Transverse colon (tissue), 4 donors: ENCODE measurements around the gene OR9Q2. TPM values are rescaled to one million over a fixed set of nuclear protein-coding genes. Genes with fewer than 3 reads are reported as not detected.

ENCODE experiments used
- DNase-seq: peaks from one replicate; pipeline ENCODE4 v3.0.0-alpha.2; 2019
- H3K27ac ChIP-seq, 4 donors: fragments of 200-600 bp; sonication (generic); 2 replicates each; pipeline ENCODE4 v1.5.1; 2016 to 2018; ENCODE audit warnings: inconsistent platforms in 4 of 4
- H3K27me3 ChIP-seq: fragments of 200-600 bp; sonication (generic); 2 replicates; pipeline ENCODE4 v1.5.1; 2017; ENCODE audit warnings: inconsistent platforms
- H3K36me3 ChIP-seq, 4 donors: fragments of 200-600 bp; sonication (generic); 2 replicates each; pipeline ENCODE4 v1.5.1; 2017 to 2019; ENCODE audit warnings: inconsistent platforms in 4 of 4
- H3K4me1 ChIP-seq, 4 donors: fragments of 200-600 bp; sonication (generic); 2 replicates each; pipeline ENCODE4 v1.5.1; 2017 to 2020; ENCODE audit warnings: inconsistent platforms in 4 of 4
- H3K4me3 ChIP-seq, 4 donors: fragments of 200-600 bp; sonication (generic); 1 replicate in 1 of 4; 2 replicates in 3 of 4; pipeline versions ENCODE4 v1.5.1 to v1.6.1; 2017 to 2019; ENCODE audit warnings: inconsistent platforms in 4 of 4
- H3K9me3 ChIP-seq, 2 donors: fragments of 200-600 bp; sonication (generic); 2 replicates each; pipeline ENCODE4 v1.5.1; 2017 to 2019; ENCODE audit warnings: inconsistent platforms in 2 of 2
- EP300 ChIP-seq: sonication (generic); formaldehyde crosslinking; IDR thresholded peaks from one replicate; pipeline ENCODE4 v1.6.1; 2017; ENCODE audit warnings: antibody characterized with exemption, low read depth
- POLR2A ChIP-seq: fragments of 450-650 bp; IDR thresholded peaks from one replicate; pipeline ENCODE4 v1.6.1; 2016; ENCODE audit warnings: antibody characterized with exemption, mild to moderate bottlenecking, moderate library complexity
- POLR2AphosphoS5 ChIP-seq, 3 donors: sonication (generic); formaldehyde crosslinking; IDR thresholded peaks; one replicate each; pipeline ENCODE4 v1.6.1; 2016; ENCODE audit warnings: antibody characterized with exemption in 3 of 3
- WGBS, 2 donors: methylation state at CpG; one replicate each; pipeline ENCODE4 v1.1.5; 2018; ENCODE audit warnings: low coverage in 1 of 2; 5-methylcytosine and 5-hydroxymethylcytosine counted together
- in situ Hi-C, 4 donors: fragments of 200-750 bp; cut with MboI; loops; one replicate each; pipeline versions ENCODE4 v1.15.0 to v1.15.1; 2017; ENCODE audit warnings: low sequenced_read_pairs in 3 of 4, low pct_ligation_motif_present in 1 of 4, low pct_unique_long_range_greater_than_20kb in 1 of 4
- intact Hi-C: fragments of 100-400 bp; cut with DNase I; formaldehyde crosslinking; loops from one replicate; pipeline ENCODE4 v1.15.1; 2023; ENCODE audit warnings: low total_unique reads
- total RNA-seq, 4 donors: library from RNA; depleted of rRNA; stranded (reverse); fragments of >200 nt; gene quantifications; one replicate each; pipeline ENCODE4 v1.1.0, GENCODE V29; 2016
- TF ChIP-seq, protein P1 (sequence below), 5 experiments: fragments of 200-600 bp in 3 of 5; fragments of 450-650 bp in 2 of 5; sonication (generic) in 3 of 5; IDR thresholded peaks; 1 replicate in 2 of 5; 2 replicates in 3 of 5; pipeline ENCODE4 v1.5.1; 2016 to 2017; ENCODE audit warnings: antibody characterized with exemption in 5 of 5, inconsistent platforms in 3 of 5, mild to moderate bottlenecking in 2 of 5, moderate library complexity in 1 of 5

OR9Q2 gene
- total RNA-seq, 4 donors from 2014 or later, result not detected

DNA sequence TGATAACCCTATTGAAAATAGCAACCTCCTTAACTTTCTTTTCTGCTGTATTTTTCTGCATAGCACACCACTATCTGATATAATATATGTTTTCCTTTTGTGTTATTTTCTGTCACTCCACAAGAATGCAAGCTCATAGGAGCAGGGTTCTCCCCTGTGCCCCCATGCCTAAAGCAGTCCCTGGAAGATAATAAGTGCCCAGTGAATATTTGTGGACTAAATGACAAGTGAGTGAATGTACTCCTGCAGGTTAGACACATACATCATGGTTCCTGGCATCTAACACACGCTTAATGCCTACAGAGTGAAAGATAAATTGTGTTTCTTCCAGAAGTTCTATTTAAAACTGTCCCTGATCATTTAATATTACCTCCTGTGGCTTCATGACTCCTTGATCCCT lies 23.9 kb upstream of the OR9Q2 start:
- Histone ChIP-seq H3K9me3 (no peaks in the 10 kb centered on the region), H3K27ac (peak overlapping the region in 2 of 4 donors; percentile 25 to 43), H3K36me3 (no peaks in the 10 kb centered on the region), H3K4me1 (peaks cover 0 to 27% (median 6%) of the 10 kb centered on the region in 4 donors), H3K27me3 (no peaks in the 10 kb centered on the region), H3K4me3 (no peak overlapping the region)
- DNase-seq, result no peak
- TF ChIP-seq, protein P1, sequence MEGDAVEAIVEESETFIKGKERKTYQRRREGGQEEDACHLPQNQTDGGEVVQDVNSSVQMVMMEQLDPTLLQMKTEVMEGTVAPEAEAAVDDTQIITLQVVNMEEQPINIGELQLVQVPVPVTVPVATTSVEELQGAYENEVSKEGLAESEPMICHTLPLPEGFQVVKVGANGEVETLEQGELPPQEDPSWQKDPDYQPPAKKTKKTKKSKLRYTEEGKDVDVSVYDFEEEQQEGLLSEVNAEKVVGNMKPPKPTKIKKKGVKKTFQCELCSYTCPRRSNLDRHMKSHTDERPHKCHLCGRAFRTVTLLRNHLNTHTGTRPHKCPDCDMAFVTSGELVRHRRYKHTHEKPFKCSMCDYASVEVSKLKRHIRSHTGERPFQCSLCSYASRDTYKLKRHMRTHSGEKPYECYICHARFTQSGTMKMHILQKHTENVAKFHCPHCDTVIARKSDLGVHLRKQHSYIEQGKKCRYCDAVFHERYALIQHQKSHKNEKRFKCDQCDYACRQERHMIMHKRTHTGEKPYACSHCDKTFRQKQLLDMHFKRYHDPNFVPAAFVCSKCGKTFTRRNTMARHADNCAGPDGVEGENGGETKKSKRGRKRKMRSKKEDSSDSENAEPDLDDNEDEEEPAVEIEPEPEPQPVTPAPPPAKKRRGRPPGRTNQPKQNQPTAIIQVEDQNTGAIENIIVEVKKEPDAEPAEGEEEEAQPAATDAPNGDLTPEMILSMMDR (IDR thresholded peaks at IDR 0.05), result no peak
- 0 to 30% methylated on average over 1 of the region's 1 CpG for WGBS, 2 donors
- in situ Hi-C loops (loop anchor here in 1 of 4 donors (25.0 kb wide), 1 partner anchor 97 kb away; the partner anchor contains the start of gene OR10W1), intact Hi-C loops (no loop called here)

DNA sequence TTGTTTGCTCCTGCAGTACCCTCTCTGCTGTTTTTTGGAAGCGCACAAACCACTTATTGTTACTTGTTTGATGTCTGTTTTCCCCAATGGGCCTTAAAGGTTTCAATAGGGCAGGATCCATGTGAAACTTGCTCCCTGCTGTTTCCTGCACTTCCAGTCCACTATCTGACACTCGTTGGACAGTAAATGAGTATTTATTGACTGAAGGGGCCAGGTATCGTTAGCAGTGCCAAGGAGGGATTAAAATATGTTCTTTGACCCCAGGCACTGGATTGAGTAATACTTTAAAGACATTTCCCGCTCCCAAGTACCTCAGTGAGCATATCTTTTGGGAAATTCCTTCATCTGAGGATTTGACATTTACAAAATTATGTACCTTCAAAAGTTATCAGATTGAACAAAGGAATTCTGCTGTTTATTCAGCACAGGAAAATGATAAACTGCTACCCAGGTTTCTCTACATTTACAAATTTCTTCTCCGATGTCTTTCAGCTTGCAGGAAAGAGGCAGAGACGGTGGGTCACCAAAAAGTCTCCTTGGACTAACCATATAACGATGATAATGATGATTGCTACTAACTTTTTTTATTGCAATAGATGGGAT lies 23.3 kb upstream of the OR9Q2 start:
- H3K9me3 ChIP-seq, result no peaks in the 10 kb centered on the region
- H3K27me3 ChIP-seq, result no peaks in the 10 kb centered on the region
- in situ Hi-C loops (loop anchor here in 1 of 4 donors (25.0 kb wide), 1 partner anchor 97 kb away; the partner anchor contains the start of gene OR10W1), intact Hi-C loops (no loop called here)
- H3K4me1 ChIP-seq, result peaks cover 0 to 27% (median 6%) of the 10 kb centered on the region in 4 donors
- DNase-seq, result peak; percentile 23
- H3K36me3 ChIP-seq, result no peaks in the 10 kb centered on the region
- TF ChIP-seq POLR2A (no peak), POLR2AphosphoS5 (IDR thresholded peaks at IDR 0.05) (peak in 1 of 3 donors; percentile 47)
- H3K27ac ChIP-seq, result peak overlapping the region in 2 of 4 donors; percentile 25 to 43
- 38 to 39% methylated on average over 7 of the region's 7 CpGs for WGBS, 2 donors
- H3K4me3 ChIP-seq, result no peak overlapping the region

DNA sequence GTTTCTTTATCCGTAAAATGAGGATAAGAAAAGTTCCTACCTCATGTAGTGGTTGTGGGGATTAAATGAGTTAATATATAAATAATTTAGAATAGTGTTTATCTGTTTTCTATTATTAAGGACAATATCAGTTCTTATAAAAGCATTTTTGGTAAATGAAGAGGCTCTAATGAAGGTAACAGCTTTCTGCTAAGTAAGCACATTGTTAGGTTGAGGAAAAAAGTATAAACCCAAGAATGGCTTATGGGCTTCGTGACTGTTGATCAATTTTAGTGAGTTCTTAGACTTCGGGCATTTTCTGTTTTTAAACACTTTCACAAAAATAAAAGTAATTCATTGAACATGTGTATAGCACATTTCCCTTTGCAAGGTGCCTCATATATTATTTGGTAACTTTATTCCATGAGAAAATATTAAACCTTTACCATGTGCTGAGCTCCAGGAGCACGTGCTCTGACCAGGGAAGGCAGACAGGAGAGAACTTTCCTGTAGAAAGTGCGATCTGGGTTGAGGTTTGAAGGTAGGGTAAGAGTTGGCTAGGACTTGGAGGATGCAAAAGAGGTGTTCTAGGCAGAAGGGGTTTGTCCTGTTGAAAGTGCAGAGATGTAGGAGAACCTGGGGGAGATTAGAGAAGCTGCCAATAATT lies 11.3 kb upstream of the OR9Q2 start:
- WGBS, 2 donors, result 74 to 82% methylated on average over 4 to 5 of the region's 5 CpGs
- Histone ChIP-seq H3K4me3 (no peak overlapping the region), H3K27ac (no peak overlapping the region), H3K9me3 (no peaks in the 10 kb centered on the region), H3K36me3 (no peaks in the 10 kb centered on the region), H3K27me3 (no peaks in the 10 kb centered on the region), H3K4me1 (no peaks in the 10 kb centered on the region)
- DNase-seq, result no peak
- in situ Hi-C loops, result no loop called here
- TF ChIP-seq POLR2AphosphoS5 (IDR thresholded peaks at IDR 0.05) (no peak), POLR2A (no peak), EP300 (no peak)
- TF ChIP-seq, protein P1 (IDR thresholded peaks at IDR 0.05), result no peak
- intact Hi-C loops, result no loop called here

DNA sequence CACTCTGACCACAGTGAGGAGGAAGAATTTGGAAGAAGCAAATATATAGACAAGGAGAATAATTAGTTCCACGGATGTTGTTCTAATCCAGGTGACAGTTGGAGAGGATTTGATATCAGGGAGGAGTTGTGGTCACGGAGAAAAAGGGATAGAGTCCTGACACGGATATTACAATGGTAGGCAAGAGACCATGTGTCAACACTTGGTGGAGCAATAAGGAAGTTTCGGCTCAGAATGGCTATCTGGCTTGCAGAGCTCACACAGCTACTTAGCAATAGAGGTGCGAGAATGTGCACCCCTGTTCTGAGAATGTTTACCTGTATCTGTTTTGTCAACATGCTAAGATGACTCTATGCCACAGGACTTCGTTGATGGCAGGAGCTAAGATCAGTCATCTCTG lies 10.4 kb upstream of the OR9Q2 start:
- no peaks in the 10 kb centered on the region for H3K36me3 ChIP-seq
- no peak overlapping the region for H3K4me3 ChIP-seq
- intact Hi-C loops, result no loop called here
- TF ChIP-seq, protein P1 (IDR thresholded peaks at IDR 0.05), result no peak
- no peak for TF ChIP-seq POLR2AphosphoS5 (IDR thresholded peaks at IDR 0.05)
- no peak for TF ChIP-seq EP300
- TF ChIP-seq POLR2A, result no peak
- no peaks in the 10 kb centered on the region for H3K9me3 ChIP-seq
- WGBS, 2 donors, result 46 to 57% methylated on average over 6 of the region's 6 CpGs
- no peaks in the 10 kb centered on the region for H3K4me1 ChIP-seq
- in situ Hi-C loops, result no loop called here
- DNase-seq, result no peak
- no peaks in the 10 kb centered on the region for H3K27me3 ChIP-seq
- no peak overlapping the region for H3K27ac ChIP-seq
